ENCODE results near the gene TMEM151A. TPM values are rescaled to one million over a fixed set of nuclear protein-coding genes. Genes with fewer than 3 reads are reported as not detected.

The TMEM151A gene
- total RNA-seq, 1 donor from 2014 or later: 0.25 TPM

DNA sequence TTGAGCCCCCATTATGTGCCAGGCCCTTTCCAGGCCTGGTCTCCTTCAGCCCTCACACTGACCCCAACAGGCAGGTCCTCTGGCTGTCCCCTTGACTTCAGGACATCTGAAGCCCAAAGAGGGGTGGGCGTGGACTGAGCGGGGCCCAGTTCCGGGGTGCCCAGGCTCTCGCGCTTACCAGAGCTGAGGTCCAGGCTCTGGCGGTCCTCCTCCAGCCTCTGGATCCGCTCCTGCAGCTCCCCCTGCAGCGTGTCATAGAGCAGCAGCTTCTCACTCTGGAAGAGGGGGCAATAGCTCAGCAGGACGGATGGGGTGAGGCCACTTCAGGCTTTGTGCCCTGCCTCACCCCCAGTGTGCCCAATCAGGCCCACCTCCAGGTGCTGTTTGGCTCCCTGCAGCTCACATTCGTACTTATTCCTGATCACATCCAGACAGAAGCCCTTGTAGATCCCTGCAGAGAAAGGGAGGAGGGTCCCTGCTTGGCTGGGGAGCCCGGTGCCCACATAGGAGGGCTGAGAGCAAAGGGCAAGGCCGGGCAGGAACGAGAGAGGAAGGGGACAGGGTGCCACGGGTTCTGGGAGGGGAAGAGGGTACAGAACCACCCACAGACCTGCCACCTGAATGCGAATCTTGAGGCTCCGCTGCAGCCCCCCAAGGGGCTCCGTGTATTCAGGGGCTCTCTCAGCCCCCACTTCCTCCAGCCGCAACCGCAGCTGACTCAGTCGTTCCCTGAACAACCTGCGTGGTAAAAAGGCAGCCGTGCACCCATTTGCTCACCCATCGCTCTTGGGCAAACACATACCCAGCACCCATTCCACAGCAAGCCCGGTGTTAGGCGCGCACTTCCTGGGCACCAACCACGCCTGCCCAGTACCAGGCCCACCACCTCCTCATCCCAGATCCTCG lies 49.2 kb downstream of the TMEM151A start:
- no peak for DNase-seq
- intact Hi-C loops (cut with micrococcal nuclease): no loop called here
- ATAC-seq: no peak

DNA sequence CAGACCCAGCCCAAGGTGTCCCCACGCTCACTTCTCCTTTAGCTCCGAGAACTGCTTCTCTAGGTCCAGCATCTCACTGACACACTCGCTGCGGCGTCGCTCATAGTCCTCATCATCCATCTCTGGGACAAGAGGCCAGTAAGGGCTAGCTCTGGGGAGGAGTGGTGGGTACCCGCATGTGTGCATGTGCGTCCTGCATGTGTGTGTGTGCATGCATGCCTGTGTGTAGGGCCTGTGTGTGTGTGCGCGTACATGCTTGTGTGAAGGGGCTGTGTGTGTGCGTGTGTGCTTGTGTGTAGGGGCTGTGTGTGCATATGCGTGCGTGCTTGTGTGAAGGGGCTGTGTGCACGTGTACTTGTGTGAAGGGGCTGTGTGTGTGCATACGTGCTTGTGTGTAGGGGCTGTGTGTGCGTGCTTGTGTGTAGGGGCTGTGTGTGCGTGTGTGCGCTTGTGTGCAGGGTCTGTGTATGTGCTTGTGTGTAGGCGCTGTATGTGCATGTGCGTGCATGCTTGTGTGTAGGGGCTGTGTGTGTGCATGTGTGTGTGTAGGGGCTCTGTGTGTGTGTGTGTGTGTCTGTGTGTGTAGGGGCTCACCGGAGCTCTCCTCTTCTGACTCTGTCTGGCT lies 49.9 kb downstream of the TMEM151A start:
- ATAC-seq (no peak), DNase-seq (peak; percentile 6)
- intact Hi-C loops (cut with micrococcal nuclease): no loop called here

DNA sequence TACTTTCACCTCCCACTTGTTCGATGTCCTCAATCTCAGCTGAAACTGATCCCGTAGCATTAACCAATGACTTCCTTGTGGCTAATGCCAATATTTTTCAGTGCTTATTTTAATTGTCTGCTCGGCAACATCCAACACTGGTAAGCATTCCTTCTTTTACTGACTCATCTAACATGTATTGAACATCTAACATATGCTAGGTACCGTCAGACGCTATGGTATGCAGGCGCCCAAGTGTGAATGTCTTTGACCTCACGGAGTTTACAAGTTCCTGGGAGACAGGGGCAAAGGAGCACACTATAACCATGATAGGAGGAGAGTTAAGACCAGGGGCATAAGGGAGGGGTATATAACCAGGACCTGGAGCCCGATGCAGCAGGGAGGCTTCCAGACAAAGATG lies 51.5 kb downstream of the TMEM151A start:
- no peak for ATAC-seq
- intact Hi-C loops (cut with micrococcal nuclease): no loop called here
- DNase-seq: peak; percentile 6

DNA sequence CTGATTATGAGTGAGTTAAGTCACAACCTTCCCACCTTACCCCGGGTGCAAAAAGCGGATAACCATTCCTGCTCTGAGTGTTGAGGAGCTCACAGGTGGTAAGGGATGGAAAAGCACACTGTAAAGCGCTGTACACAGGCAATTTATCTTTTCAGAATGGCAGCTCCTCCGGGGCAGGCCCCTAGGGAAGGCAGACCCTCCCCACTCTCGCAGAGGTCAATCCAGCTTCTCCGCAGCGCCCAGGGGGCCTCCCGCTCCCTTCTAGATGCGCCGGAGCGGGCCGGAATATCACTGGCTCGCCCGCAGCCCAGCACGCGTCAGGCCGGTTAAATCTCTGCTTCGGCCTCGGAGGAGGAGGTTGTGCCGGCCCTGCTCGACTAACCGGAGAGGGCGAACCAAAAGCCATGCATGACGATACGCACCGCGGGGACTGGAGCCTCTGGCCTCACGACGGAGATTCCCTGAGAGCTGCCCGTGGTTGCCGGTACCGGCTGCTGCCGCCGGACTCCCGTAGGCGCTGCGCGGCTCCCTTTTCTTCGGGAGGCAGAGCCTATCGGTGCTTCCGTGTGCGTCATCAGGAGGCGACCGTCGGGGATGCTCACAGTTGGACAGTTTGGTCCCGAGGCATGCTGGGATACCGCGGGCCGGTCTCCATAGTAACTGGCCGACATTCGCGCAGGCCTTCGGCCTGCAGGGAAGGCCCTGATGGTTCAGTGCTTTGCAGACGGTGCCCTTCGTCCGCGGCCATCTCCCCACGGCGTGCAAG lies 53.0 kb downstream of the TMEM151A start, which contains the start of gene BRMS1:
TSS of gene BRMS1 (minus strand) at position 555 of the 766 bp plus-strand sequence. CDS start 2,870 bp downstream, outside the sequence.
- intact Hi-C loops (cut with micrococcal nuclease): no loop called here
- DNase-seq (peak; percentile 99), ATAC-seq (peak; percentile 86)

DNA sequence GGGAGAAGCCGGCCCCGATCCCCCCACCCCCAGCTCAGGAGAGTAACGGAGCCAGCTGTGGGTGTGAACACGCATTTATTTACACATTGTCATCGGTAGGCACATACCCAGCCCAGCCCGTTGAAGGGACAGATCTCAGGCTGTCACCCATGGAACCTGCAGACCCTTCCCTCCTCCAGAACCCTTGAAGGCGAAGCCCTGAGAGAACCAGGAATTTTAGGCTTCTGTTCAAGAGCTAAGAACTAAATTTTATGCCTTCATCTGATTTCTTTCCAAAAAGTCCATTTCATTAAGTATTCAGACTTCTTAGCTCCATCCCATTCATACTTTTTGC lies 53.6 kb downstream of the TMEM151A start:
- intact Hi-C loops (cut with micrococcal nuclease): no loop called here
- DNase-seq (no peak), ATAC-seq (no peak)

Other genes with a start within 250 kb of the TMEM151A start
- 3.5 TPM for gene GAL3ST3, start 242.7 kb upstream of the TMEM151A start, total RNA-seq
- gene SF3B2, start 239.5 kb upstream of the TMEM151A start, total RNA-seq: 70.4 TPM
- gene PACS1, start 221.6 kb upstream of the TMEM151A start, total RNA-seq: 59.0 TPM
- 34.9 TPM for gene KLC2, start 34.2 kb upstream of the TMEM151A start, total RNA-seq
- gene RAB1B, start 23.3 kb upstream of the TMEM151A start, total RNA-seq: 123 TPM
- not detected for gene CNIH2, start 13.7 kb upstream of the TMEM151A start, total RNA-seq
- 41.1 TPM for gene YIF1A, start 2.8 kb upstream of the TMEM151A start, total RNA-seq
- 11.1 TPM for gene CD248, start 25.1 kb downstream of the TMEM151A start, total RNA-seq
- 1.7 TPM for gene RIN1, start 44.5 kb downstream of the TMEM151A start, total RNA-seq
- gene BRMS1, start 53.2 kb downstream of the TMEM151A start, total RNA-seq: 14.7 TPM
- 55.1 TPM for gene B4GAT1, start 55.7 kb downstream of the TMEM151A start, total RNA-seq
- 22.6 TPM for gene SLC29A2, start 79.9 kb downstream of the TMEM151A start, total RNA-seq
- gene NPAS4, start 129.1 kb downstream of the TMEM151A start, total RNA-seq: not detected
- gene MRPL11, start 147.0 kb downstream of the TMEM151A start, total RNA-seq: 61.1 TPM
- 10.9 TPM for gene PELI3, start 175.0 kb downstream of the TMEM151A start, total RNA-seq
- 9.7 TPM for gene DPP3, start 188.5 kb downstream of the TMEM151A start, total RNA-seq
- 17.8 TPM for gene BBS1, start 218.7 kb downstream of the TMEM151A start, total RNA-seq

Data from left ventricle myocardium superior (tissue), 1 donor.